IPS-15b (cell line): ENCODE results near the gene KCNK13.
"Not testable (repeated sequence)": the region's sequence is repeated elsewhere in the genome, so short reads cannot be mapped to it uniquely, and the experiment has no call there.

Experiments
- H3K27me3 ChIP-seq: one replicate; pipeline ENCODE4 v1.6.1; 2013; ENCODE audit warnings: low read length; ENCODE audit not compliant: control insufficient read depth, insufficient read depth
- H3K36me3 ChIP-seq: one replicate; pipeline ENCODE4 v1.6.1; 2013; ENCODE audit warnings: low read length; ENCODE audit not compliant: control insufficient read depth, insufficient read depth
- H3K4me1 ChIP-seq: one replicate; pipeline ENCODE4 v1.6.1; 2013; ENCODE audit warnings: mild to moderate bottlenecking, low read length; ENCODE audit not compliant: control insufficient read depth, insufficient read depth
- H3K4me3 ChIP-seq: one replicate; pipeline ENCODE4 v1.5.1; 2013; ENCODE audit warnings: low read depth, low read length
- H3K9ac ChIP-seq: one replicate; pipeline ENCODE4 v1.6.1; 2013; ENCODE audit warnings: low read depth, mild to moderate bottlenecking, low read length
- H3K9me3 ChIP-seq: one replicate; pipeline ENCODE4 v1.6.1; 2013; ENCODE audit warnings: mild to moderate bottlenecking, low read length; ENCODE audit not compliant: control insufficient read depth, insufficient read depth

KCNK13 gene

GRCh38 chr14:90062822-90063539 is 1.2 kb downstream of the KCNK13 start:
- Histone ChIP-seq H3K4me3 (peak overlapping the region; percentile 88), H3K4me1 (peaks cover 7% of the 10 kb centered on the region), H3K9ac (no peak overlapping the region), H3K27me3 (peaks cover 66% of the 10 kb centered on the region), H3K36me3 (no peaks in the 10 kb centered on the region), H3K9me3 (no peaks in the 10 kb centered on the region)

GRCh38 chr14:90072350-90072749 is 10.6 kb downstream of the KCNK13 start:
- Histone ChIP-seq H3K36me3 (no peaks in the 10 kb centered on the region), H3K9ac (no peak overlapping the region), H3K27me3 (no peaks in the 10 kb centered on the region), H3K4me3 (no peak overlapping the region), H3K4me1 (no peaks in the 10 kb centered on the region), H3K9me3 (no peaks in the 10 kb centered on the region)

- Histone ChIP-seq H3K9ac (no peak overlapping the region), H3K4me3 (no peak overlapping the region), H3K9me3 (no peaks in the 10 kb centered on the region), H3K4me1 (no peaks in the 10 kb centered on the region), H3K36me3 (no peaks in the 10 kb centered on the region), H3K27me3 (no peaks in the 10 kb centered on the region)
Measured at GRCh38 chr14:90079576-90079975, 17.8 kb downstream of the KCNK13 start.

- Histone ChIP-seq H3K9me3 (no peaks in the 10 kb centered on the region), H3K27me3 (no peaks in the 10 kb centered on the region), H3K4me1 (no peaks in the 10 kb centered on the region), H3K4me3 (no peak overlapping the region), H3K9ac (no peak overlapping the region), H3K36me3 (no peaks in the 10 kb centered on the region)
Measured at GRCh38 chr14:90087433-90087832, 25.6 kb downstream of the KCNK13 start.

GRCh38 chr14:90088176-90088575 is 26.4 kb downstream of the KCNK13 start:
- Histone ChIP-seq H3K9ac (no peak overlapping the region), H3K27me3 (no peaks in the 10 kb centered on the region), H3K36me3 (no peaks in the 10 kb centered on the region), H3K4me1 (no peaks in the 10 kb centered on the region), H3K9me3 (no peaks in the 10 kb centered on the region), H3K4me3 (no peak overlapping the region)

- H3K27me3 ChIP-seq, H3K9ac ChIP-seq, H3K4me3 ChIP-seq, H3K9me3 ChIP-seq, H3K4me1 ChIP-seq, H3K36me3 ChIP-seq: not testable (repeated sequence)
Measured at GRCh38 chr14:90089486-90089885, 27.7 kb downstream of the KCNK13 start.

- Histone ChIP-seq H3K4me3 (no peak overlapping the region), H3K9me3 (no peaks in the 10 kb centered on the region), H3K27me3 (no peaks in the 10 kb centered on the region), H3K9ac (no peak overlapping the region), H3K4me1 (no peaks in the 10 kb centered on the region), H3K36me3 (no peaks in the 10 kb centered on the region)
Measured at GRCh38 chr14:90091393-90091792, 29.6 kb downstream of the KCNK13 start.

- Histone ChIP-seq H3K27me3 (no peaks in the 10 kb centered on the region), H3K36me3 (no peaks in the 10 kb centered on the region), H3K9ac (no peak overlapping the region), H3K4me3 (no peak overlapping the region), H3K4me1 (no peaks in the 10 kb centered on the region), H3K9me3 (no peaks in the 10 kb centered on the region)
Measured at GRCh38 chr14:90093942-90094595, 32.3 kb downstream of the KCNK13 start.

GRCh38 chr14:90095096-90095495 is 33.3 kb downstream of the KCNK13 start:
- Histone ChIP-seq H3K4me3 (no peak overlapping the region), H3K9me3 (no peaks in the 10 kb centered on the region), H3K9ac (no peak overlapping the region), H3K4me1 (no peaks in the 10 kb centered on the region), H3K27me3 (no peaks in the 10 kb centered on the region), H3K36me3 (no peaks in the 10 kb centered on the region)

- Histone ChIP-seq H3K4me1 (no peaks in the 10 kb centered on the region), H3K9ac (no peak overlapping the region), H3K36me3 (no peaks in the 10 kb centered on the region), H3K27me3 (no peaks in the 10 kb centered on the region), H3K4me3 (no peak overlapping the region), H3K9me3 (no peaks in the 10 kb centered on the region)
Measured at GRCh38 chr14:90096566-90096965, 34.8 kb downstream of the KCNK13 start.

GRCh38 chr14:90103808-90104207 is 42.0 kb downstream of the KCNK13 start:
- Histone ChIP-seq H3K4me1 (no peaks in the 10 kb centered on the region), H3K27me3 (no peaks in the 10 kb centered on the region), H3K36me3 (no peaks in the 10 kb centered on the region), H3K4me3 (no peak overlapping the region), H3K9ac (no peak overlapping the region), H3K9me3 (no peaks in the 10 kb centered on the region)

GRCh38 chr14:90105756-90106155 is 44.0 kb downstream of the KCNK13 start:
- Histone ChIP-seq H3K4me3 (no peak overlapping the region), H3K27me3 (no peaks in the 10 kb centered on the region), H3K9ac (no peak overlapping the region), H3K9me3 (no peaks in the 10 kb centered on the region), H3K4me1 (no peaks in the 10 kb centered on the region), H3K36me3 (no peaks in the 10 kb centered on the region)
